GM19351 (cell line): ENCODE data around the gene KMT2D.

ENCODE experiments used
- ATAC-seq: cut with Tn5 transposase; IDR thresholded peaks from one replicate; pipeline ENCODE4 v1.9.1; 2021; ENCODE audit warnings: mild to moderate bottlenecking, moderate library complexity; ENCODE audit not compliant: unreplicated experiment

The KMT2D gene

GRCh38 chr12:49022558-49023178, 37.9 kb downstream of the KMT2D start:
- no peak for ATAC-seq

DNA sequence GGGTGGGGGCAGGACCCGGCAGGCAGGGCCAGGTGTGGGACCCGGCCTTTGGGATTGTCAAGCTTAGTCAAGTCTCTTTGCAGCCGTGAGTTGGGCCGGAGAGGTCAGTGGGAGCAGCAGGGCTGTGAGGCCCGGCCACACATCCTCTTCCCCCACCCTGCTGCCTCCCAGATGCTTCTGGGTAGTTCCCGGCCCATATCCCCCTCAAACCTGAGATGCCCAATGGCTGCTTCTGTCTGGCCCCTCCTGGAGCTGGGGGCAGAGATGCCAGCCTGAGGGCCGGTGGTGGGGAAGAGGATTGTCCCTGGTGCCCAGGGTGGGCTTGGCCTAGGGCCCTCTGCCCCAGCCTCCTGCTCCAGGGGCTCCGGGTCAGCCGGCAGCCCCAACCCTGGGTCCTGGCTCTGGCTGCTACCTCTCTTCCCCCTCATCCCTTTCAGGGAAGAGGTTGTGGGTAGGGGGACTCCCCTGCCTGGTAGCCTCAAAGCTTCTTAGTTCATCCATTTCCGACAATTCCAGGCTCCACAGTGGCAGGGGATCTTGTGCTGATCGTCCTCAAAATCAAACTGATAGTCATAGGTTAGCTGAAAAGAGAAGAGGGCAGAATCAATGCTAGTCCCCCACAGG, 39.2 kb downstream of the KMT2D start:
- no peak for ATAC-seq

GRCh38 chr12:49020441-49020840, 40.2 kb downstream of the KMT2D start:
- ATAC-seq: no peak

GRCh38 chr12:49019443-49020324, 40.9 kb downstream of the KMT2D start:
- no peak for ATAC-seq

GRCh38 chr12:49019120-49019430, 41.5 kb downstream of the KMT2D start:
- ATAC-seq: peak; percentile 19

DNA sequence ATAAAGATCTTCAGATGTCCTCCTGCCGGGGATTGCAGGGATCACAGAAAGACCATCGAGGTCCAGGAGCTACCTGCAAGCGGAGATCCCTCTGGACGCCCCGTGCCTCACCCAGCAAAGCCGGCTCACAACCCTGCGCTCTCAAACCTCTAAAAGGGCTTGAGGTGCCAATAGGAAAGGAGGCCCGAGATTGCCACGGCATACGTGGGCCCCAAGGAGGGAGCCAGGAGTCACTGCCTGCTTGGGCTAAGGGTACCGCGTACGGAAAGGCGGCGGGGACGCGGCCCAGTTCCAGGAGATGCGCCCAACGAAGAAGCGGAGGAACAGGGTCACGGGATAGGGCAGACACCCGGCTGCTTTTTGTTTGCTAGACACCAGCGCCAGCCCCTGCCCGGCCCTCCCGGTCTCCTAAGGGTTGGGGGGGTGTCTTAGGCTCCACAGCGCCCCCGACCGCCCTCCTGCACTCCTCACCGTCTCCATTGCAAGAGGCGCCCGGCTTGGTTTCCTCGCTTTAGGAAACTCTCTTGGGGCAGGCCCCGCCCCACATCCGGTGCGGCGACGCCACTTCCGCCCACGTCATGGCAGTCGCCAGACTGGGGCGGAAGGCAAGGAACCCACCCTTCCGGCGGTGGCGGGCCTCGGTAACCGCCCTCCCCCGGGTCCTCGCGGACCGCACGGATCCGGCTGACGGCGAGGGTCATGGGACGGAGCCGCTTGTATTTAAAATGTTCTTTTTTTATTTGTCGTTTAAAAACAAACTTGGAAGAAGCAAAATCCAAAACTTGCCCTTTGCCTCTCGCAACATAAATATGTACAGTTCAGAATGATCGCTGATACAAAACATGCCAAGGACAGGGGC, 42.1 kb downstream of the KMT2D start, which contains the start of gene PRKAG1:
TSS of gene PRKAG1 (minus strand) at position 516 of the 859 bp plus-strand sequence. CDS start at position 480, 36 bp downstream.
- peak; percentile 85 for ATAC-seq

DNA sequence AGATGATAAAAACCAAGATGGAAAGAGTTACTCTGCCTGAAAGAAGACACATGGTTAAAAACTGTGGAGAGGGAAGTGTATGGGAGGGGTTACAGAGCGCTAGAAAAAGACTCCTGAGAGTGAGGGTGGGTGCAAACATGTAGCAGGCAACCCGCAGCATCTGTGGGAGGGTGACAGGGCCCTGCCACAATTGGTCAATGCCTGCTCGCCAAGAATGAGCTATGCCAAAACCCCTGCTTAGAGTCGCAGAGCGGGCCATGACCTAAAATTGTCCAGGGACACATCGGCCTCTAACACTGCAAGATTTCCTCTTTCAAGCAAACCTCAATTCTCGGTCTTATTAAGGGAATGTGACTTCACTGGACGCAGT, 42.7 kb downstream of the KMT2D start:
- peak; percentile 20 for ATAC-seq

DNA sequence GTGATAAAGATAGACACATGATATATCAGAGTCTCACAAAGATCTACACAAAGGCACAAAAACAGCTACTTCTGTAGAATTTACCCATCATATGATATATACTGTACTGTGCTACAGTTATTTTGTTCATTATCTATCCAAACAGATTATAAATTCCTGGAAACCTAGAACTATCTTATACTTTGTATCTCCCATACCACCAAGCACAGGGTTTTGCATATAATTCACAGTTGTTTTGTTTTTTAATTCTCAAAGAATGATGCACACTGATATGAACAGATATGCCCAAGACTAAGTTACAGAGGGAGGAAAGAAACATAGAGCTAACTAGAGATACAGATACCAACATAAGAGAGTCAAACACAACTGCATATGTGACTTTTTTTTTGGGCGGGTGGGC, 45.4 kb downstream of the KMT2D start:
- no peak for ATAC-seq

- no peak for ATAC-seq
Measured at GRCh38 chr12:49014547-49014946, 46.0 kb downstream of the KMT2D start.

DNA sequence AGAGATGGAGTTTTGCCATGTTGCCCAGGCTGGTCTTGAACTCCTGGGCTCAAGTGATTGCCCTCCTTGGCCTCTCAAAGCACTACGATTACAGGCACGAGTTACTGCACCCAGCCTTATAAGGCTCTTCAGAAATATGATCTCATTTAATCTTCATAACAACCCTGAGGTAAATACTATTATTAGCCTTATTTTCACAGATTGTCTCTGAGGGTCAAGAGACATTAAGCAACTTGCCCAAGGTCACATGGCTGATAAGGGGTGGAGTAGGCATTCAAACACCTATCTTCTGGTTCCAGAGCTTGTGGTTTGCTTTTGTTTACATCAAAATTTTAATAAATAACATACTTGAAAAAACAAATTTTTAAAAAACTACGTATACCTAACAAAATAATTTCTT, 47.2 kb downstream of the KMT2D start:
- no peak for ATAC-seq

DNA sequence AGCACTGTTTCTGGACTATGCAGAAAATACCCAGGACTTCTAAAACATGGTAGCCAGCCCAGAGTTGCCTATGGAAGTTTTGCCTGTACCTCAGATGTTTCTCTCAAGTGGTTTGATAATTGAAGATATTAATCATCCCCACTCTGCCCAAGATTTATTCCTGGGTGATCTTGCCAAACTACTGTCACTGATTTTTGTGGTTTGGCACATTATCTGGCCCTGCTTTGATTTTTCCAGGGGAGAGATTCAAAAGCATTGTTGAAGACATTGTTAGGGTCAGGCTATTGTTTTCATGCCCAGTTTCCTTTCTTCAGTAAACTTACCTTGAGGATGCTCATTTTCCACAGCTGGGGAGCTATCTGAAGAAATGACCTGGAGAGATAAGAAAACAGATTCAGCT, 47.9 kb downstream of the KMT2D start:
- ATAC-seq: no peak
